AML-193 (cell line): ENCODE data around the gene CPED1.
"Not testable (repeated sequence)": the region's sequence is repeated elsewhere in the genome, so short reads cannot be mapped to it uniquely, and the experiment has no call there.

Source experiments
- DNase-seq, 2 experiments: peaks; one replicate each; lab custom pipeline; 2025; lab: John Stamatoyannopoulos, UW

Gene CPED1

DNA sequence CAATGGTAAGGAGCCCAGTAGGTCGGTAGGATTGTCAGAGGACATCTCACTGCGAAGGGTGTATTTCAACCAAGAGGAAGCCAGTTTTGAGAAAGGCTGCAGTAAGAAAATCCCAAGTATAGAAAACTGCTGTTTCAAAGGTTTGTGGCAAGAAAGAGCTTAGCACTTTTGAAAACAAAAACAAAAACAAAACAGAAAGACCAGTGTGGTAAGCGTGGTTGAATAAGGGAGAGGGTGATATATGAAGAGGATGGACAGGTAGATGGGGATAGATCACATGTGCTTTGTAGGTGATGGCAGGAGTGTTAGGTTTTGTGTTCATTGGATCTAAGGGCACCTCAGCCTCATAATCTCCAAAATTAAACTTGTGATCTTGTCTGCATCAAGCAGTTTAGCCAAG lies 198.7 kb downstream of the CPED1 start:
- no peak for DNase-seq

DNA sequence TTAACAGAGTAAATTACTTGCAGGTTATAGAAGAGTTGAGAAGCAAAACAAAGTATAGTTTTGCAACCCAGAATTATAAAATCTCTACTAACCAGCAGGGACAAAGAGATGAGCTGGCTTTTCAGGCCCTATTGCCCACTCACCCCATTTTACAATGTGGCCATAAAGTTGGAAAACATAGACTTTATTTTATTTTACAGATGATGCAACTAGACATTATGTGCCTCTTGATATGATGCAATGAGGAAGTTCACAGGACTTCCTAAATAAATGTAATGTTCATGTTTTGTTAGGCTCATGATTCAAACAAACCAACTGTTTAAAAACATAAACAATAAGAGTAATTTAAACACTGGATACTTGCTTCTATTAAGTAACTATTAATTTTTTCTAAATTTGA lies 199.2 kb downstream of the CPED1 start:
- DNase-seq = peak; percentile 19 to 22

DNA sequence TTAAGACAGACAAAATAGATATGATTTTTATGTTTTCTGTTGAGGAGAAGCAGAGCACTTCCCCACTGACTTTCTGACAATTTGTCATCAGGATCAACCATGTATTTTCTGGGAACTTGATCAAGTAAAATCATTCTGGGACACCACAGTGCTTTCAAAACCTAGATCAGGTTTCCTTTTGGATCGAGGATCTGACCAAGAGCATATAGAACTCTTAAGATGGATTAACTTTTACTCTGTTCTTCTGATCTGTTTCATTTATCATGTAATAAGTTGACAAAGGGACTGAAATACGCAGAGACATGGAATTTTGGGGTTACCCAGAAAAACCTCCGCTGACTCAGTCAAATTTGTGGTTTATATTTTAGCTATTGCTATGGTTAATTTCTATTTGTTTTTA lies 204.3 kb downstream of the CPED1 start:
- no peak for DNase-seq

DNA sequence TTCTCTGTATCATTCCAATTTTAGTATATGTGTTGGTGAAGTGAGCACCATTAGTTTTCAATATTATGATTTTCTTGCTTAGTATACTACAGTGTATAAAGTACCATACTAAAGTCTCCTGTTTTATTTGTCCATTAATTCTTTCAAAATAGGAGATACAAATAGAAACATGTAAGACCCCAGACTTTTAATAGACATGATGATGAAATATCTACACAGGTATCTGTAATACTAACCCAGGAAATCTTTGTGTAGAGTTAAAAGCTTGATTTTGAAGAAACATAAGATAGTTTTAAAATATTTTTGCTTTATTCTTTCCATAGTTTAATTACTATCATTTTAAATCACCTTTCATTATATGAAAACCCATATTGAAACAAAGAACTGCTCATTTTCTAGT lies 206.5 kb downstream of the CPED1 start:
- no peak for DNase-seq

DNA sequence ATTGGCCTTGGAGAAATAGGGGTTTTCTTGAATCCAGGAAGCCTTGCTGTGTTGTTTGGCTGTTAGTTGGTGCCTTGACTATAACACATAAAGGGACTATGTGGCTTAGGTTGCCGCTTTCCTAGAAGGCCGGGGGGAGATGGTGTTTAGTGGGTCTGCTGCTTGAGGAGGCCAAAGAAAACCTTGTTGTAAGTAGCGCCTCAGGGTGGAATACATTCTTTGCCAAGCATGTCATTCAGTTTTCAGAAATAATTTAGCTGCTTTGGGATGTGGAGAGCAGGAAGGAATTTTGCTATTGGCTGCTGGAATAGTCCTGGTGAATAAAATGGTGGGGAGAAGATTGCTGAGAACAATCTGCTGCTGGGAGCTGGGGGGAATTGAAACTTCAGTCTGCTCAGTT lies 207.4 kb downstream of the CPED1 start:
- DNase-seq = no peak

DNA sequence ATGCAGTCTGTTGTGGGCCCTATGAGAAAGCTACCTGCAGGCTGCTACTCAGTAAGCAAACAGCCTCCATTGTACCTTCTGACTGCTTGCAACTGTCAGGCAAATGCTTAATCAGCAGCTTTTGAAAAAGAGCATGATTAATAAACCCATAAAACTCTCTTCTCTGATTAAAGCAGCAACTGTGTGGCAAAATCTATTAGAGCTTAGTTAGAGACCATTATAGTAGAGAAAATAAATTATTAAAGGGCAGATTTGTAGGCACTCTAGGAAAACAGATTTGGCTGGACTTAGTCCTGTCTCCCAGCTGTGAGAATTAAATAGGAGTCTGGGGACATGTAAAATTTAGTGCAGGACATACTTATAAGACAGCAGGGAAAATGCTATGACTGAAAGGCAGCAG lies 207.8 kb downstream of the CPED1 start:
- DNase-seq = no peak

DNA sequence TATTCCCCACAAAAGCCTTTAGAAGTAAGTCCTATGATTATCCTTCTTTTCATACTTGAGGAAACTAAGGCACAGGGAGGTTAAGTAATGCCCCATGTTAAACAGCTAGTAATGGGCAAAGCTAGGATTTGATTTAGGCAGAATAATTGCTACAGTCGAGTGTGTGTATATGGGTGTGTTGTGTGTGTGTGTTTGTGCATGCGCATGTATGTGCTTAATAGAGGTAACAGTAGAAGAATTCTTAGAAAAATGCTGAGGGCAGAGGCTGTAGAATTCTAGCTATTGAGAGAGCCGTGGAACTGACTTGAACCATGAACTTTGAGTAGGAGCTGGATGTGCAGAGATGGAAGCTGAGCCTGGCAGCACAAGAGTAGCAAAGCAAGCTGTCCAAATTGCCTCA lies 208.9 kb downstream of the CPED1 start:
- DNase-seq = no peak

DNA sequence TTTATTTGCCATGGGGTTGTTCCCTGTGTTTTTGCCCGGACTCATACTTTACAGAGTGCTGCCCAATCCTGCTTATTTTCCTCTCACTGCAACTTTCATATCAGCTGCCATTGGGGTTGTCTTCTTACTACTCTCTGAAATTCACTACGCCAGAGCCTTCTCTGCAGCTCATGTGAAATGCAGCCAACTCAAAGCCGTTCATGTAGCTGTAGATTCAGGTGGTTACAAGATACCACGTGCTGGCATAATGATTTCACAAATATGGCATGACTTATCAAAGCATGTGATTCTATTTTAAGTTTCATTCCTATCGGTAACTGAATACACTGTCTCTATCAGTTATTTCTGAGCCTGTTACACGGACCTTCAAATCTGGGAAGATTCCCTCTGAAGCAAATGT lies 210.0 kb downstream of the CPED1 start:
- DNase-seq = no peak

DNA sequence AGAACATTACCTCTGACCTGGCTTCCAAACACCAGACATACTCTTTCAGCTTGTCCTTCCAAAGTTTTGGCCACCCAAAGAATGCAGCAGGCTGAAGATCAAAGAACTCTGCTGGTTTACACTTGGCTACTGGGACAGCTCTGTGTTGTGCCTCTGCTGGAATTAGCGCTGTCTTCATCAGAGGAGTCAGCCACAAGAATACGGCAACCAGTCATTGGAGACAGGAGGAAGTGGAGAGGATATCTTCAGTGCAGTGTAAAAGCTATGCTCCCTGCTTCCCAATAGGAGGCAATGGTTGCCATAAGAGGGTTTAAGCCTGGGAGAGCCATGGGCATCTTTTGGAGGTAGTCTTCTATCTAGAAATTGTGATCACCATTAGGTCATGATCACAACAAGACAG lies 213.6 kb downstream of the CPED1 start:
- no peak for DNase-seq

DNA sequence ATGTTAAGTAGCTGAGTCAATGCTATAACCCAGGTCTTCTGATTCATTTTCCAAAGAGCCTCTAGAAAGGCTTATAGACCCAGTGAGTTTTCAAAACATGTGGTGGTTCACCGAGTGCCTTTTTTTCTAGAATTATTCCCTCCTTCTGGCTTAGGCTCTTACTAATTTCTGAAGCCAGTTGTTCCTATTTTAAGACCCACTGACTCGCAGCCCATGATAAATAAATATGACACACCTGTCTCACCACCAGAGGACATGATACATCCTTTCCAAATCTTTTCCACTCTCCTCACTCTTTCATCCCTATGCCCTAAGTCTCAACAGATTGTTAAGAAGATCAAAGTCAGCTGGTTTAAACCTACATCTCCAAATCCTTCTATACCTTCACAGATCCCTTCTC lies 214.3 kb downstream of the CPED1 start:
- no peak for DNase-seq

DNA sequence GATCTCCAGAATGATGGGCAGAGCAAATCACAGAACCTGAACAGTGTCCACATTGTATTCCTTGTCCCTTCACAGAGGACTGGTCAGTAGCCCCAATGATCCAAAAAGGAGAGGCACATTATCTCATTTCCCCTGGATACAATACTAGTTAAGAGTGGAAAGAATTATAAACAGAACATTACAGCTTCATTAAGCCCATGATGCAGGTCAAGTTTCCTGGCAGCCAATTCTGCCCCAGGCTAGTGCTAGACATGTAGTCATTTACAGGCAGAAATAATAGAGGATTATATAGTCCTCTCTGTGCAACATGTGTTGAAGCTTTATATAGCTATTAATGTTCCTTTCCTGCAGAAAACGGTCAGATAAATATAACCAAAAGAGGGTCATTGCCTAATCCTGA lies 216.0 kb downstream of the CPED1 start:
- DNase-seq = no peak

DNA sequence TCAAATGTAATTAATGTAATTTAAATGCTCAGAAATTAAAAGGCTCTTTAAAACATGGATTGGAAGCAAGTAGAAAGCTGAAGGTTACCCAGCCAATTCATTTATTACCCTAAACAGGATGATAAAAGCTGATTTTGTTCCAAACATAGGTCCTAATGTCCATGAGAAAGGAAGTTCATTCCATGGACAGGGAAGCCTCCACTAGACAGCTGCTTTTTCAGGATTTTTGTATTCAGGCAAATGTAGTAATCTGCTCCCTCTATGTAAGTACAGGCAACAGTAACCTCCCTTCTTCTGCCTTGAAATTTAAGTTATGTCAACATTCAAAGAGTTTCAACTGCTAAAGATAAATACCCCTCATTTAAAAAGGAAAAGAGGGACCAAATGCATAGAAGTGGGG lies 217.3 kb downstream of the CPED1 start:
- no peak for DNase-seq

DNA sequence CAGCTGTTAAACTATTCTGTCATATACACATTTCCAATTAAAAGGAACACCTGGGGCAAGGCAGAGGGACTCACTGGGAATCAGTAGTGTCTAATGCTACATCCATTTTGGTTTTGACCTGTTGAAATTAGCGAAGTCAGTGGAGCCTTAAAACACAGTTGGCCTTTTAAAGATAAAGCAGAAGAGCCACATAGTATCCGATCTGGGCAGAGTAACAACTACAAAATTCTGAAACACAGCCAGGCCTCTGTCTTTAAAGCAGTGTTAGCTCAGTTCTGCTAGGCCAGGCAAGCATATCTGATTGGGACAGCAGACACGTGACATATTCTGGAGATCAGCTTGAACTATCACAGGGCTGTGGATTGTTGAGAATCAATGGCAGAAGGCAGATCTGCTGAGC lies 222.7 kb downstream of the CPED1 start:
- no peak for DNase-seq

DNA sequence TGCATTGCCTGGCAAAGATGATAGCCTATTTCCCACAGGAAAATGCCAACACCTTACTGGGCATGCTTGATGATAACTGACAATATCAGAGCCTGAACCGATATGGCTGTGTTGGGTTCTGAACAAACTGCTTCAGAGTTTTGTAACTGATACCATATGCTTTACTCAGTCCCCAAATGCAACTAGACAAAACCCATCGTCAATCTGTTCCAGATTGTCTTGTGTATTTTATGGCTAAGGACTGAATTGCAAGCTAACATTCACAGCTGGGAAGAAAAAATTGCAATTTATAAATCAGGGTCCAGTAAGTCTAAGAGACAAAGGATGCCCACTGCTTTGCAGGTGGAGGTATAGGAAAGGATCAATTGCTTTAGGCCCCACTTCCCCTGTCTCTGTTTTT lies 223.5 kb downstream of the CPED1 start:
- DNase-seq = no peak

DNA sequence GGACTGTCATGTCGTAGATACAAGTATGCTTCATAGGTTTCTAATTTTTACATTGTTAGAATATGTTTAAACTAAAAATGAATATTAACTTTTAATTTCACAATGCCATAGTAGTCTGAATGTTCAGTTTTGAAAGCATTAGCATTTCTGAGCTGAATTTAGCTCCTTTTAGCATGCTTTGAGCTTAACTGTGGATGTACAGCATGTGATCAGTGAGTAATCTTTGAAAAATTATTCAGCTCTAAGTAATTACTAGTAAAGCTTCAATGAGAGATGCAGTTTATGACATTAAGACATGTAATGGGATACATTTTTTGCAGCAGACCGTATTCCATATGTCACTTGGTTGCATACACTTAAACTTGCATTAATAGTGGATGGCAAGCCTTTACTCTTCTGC lies 226.1 kb downstream of the CPED1 start:
- DNase-seq = no peak

DNA sequence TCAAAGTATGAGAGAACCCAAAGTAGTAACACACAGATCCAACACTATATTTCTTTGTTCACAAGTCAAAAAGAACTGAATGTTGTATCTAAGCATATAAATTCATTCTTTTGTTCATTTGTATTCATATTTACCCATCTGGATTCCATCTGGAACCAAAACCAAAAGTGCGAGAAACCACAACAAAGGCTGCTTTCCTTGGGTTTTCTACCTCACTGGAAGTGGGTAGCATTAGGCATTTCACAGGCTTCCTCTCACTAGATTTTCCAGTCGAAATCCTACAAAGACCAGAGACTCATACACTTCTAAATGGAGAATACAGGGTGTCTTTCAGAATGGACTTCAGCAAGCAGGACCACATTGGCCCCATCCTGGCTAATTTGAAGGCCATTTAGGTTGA lies 230.5 kb downstream of the CPED1 start:
- no peak for DNase-seq

DNA sequence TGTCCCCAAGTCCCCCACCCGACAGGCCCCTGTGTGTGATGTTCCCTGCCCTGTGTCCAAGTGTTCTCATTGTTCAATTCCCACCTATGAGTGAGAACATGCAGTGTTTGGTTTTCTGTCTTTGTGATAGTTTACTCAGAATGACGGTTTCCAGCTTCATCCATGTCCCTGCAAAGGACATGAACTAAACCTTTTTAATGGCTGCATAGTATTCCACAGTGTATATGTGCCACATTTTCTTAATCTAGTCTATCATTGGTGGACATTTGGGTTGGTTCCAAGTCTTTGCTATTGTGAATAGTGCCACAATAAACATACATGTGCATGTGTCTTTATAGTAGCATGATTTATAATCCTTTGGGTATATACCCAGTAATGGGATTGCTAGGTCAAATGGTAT lies 232.6 kb downstream of the CPED1 start:
- not testable (repeated sequence) for DNase-seq

DNA sequence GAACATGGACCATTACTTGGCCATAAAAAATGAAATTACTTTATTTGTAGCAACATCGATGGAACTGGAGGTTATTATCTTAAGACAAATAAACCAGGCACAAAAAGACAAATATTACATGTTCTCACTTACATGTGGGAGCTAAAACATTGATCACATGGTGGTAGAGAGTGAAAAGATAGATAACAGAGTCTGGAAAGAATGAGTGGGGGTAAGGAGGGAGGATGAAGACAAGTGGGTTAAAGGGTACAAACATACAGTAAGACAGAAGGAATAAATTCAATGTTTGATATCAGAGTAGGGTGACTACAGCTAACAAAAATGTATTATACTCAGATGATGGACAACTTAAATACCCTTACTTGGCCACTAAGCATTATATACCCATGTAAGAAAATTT lies 240.3 kb downstream of the CPED1 start:
- no peak for DNase-seq

DNA sequence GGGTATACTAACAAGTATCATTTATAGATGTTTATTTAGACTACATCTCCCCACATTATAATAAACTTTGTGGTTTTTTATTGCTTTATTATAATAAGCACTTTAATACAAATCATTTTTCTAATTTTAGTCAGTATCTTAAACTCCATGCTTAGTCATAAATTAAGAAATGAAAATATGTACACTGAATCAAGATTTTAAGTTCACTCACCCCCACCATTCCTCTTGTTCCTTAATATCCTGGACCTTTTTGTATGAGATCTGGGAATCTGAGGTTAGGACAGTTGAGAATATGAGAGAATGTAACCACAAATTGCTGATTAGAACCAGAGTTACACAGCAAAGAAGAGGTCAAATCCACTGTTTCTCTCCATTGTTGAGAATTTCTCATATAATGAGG lies 246.7 kb downstream of the CPED1 start:
- DNase-seq = no peak

DNA sequence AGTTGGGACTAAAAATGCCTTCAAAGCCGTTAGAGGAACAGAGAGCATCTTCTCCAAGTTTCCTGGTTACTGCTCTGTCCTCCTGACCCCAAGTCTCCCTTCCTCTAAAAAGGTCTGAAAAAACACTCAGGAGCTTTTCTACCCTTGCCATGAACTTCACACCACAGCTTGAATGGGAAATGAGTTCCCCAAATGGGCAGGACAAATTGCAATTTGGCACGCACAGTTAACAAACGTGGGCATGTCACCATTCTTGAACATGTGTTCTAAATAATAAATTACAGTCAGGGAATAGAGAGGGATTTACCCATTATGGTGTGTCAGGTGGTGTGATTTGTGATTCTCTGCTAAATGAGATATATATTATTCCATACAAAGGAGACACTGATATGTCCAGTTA lies 249.1 kb downstream of the CPED1 start:
- DNase-seq = no peak

DNA sequence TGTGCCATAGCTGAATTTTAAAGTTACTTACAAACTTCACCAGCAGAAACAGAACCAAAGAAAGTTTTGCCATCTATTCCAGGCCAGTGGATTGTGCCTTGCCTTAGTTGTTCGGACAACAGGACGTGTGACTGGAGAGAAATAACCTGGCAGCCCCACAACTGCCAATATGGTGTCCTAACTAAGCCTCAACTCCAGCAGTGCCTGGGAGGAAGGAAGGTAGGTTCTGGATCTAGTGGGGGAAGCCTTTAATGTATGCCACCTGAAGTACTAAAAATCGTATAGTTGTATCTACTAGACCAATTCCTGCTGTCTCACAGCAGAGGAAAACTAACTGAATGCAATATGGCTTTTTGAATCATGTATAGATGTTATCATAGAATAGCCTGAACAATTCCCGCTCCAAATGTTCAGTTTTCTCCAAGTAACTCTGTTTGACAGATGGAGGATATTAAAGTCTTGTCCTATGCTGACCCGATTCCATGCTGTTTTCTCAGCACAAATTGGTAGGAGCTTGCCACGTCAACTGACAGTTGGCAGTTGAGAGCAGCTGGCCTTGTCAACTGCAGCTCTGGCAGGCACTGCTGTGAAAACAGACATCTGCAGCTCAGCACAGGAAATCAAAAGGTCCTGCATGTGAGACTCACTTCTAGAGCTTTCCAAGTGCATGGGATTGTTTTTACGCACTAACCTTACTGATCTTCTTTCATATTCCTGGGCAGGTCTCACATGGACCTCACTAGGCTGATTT lies 255.8 kb downstream of the CPED1 start:
- DNase-seq = no peak

DNA sequence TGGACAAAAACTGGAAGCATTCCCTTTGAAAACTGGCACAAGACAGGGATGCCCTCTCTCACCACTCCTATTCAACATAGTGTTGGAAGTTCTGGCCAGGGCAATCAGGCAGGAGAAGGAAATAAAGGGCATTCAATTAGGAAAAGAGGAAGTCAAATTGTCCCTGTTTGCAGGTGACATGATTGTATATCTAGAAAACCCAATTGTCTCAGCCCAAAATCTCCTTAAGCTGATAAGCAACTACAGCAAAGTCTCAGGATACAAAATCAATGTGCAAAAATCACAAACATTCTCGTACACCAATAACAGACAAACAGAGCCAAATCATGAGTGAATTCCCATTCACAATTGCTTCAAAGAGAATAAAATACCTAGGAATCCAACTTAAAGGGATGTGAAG lies 262.9 kb downstream of the CPED1 start:
- not testable (repeated sequence) for DNase-seq

DNA sequence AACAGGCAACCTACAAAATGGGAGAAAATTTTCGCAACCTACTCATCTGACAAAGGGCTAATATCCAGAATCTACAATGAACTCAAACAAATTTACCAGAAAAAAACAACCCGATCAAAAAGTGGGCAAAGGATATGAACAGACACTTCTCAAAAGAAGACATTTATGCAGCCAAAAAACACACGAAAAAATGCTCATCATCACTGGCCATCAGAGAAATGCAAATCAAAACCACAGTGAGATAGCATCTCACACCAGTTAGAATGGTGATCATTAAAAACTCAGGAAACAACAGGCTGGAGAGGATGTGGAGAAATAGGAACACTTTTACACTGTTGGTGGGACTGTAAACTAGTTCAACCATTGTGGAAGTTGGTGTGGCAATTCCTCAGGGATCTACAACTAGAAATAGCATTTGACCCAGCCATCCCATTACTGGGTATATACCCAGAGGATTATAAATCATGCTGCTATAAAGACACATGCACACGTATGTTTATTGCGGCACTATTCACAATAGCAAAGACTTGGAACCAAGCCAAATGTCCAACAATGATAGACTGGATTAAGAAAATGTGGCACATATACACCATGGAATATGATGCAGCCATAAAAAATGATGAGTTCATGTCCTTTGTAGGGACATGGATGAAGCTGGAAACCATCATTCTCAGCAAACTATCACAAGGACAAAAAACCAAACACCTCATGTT lies 264.2 kb downstream of the CPED1 start:
- DNase-seq = not testable (repeated sequence)

DNA sequence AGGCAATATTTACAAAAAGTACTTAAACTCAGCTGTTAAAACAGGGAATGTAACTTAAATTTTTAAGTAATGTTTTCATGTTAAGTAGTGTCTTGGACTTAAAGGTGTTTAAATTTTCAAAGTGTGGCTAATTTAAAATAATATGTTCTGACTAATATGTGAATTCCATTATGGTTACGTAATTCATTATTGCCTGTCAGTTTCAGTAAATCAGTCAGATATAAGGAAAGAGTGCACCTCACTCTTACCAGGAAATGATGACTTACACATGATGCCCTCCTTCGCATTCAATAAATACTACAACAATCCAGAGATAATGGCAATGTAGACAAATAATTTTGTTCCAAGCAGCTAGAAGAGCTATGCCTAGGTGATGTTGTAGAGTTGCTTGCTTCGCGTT lies 271.3 kb downstream of the CPED1 start:
- DNase-seq = no peak
